ENCODE measurements around the gene NTF4. TPM values are rescaled to one million over a fixed set of nuclear protein-coding genes. Genes with fewer than 3 reads are reported as not detected.

The NTF4 gene
- total and polyA plus RNA-seq, 2 of the 8 experiments (the other 6 are each of a cell fraction or from before 2014, with no cell fraction given), result 3.1 to 6.5 TPM

DNA sequence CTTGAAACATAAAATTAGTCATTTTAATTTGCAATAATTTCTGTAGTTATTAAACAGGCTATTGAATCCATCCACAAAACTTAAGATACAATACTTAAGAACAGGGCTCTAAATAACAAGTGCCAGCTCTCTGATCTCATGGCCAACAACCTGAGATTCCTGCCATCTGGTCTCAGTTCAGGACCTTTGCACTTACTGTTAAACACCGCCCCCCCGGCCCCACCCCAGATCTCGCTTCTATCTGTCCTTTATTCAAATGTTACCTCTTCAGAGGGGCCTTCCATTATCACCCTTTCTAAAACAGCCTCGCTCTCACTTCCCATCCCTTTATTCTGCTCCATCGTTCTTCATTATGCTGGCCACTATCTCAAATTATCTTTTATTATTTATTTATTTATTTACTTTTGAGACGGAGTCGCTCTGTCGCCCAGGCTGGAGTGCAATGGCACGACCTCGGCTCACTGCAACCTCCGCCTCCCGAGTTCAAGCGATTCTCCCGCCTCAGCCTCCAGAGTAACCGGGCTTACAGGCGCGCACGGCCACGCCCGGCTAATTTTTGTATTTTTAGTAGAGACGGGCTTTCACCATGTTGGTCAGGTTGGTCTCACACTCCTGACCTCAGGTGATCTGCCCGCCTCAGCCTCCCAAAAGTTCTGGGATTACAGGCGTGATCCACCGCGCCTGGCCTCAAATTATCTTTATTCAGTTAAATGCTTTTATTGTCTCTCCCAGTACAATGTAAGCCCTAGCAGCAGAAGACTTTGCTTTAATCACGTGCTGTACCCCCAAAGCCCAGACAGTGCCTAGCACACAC is 19.8 kb upstream of the NTF4 start:
- Histone ChIP-seq H2BK120ac (replicated peaks; ENCODE audit: low read depth, low read length) (no peak overlapping the region), H3K4me3 (ENCODE audit: extremely low read depth in 1 of 4, insufficient read depth in 2 of 4, low read depth in 3 of 4, low read length in 4 of 4) (peak overlapping the region; percentile 84 to 97 (median 90); a peak in 6 of 8 replicates), H2AK5ac (ENCODE audit: low read depth, low read length) (no peak overlapping the region), H3K4ac (replicated peaks; ENCODE audit: insufficient read length, low read depth, low read length) (peak overlapping the region; percentile 30), H3K9ac (replicated peaks in 1 of 4; ENCODE audit: extremely low read depth in 1 of 4, low read depth in 3 of 4, low read length in 3 of 4) (peak overlapping the region in 3 of 4 experiments; percentile 35 to 98 (median 83); a peak in 4 of 7 replicates), H4K5ac (ENCODE audit: insufficient read length, low read depth, low read length) (peak overlapping the region; percentile 96), H4K8ac (ENCODE audit: extremely low read depth, insufficient read depth, low read length) (peak overlapping the region; percentile 35; the same call in 1 of the 2 replicates), H3K4me2 (ENCODE audit: insufficient read depth in 1 of 2, low read depth in 2 of 2, low read length in 2 of 2) (peak overlapping the region; percentile 82 to 88), H3K23ac (ENCODE audit: insufficient read length) (no peak overlapping the region), H3K56ac (replicated peaks; ENCODE audit: insufficient read length, low read depth, low read length) (no peak overlapping the region), H3K23me2 (ENCODE audit: low read depth, low read length) (peaks cover 14% of the 10 kb centered on the region; the same call in 1 of the 2 replicates), H4K91ac (replicated peaks; ENCODE audit: insufficient read length, low read length) (peak overlapping the region; percentile 69), H3K14ac (ENCODE audit: insufficient read length) (no peak overlapping the region), H3K18ac (ENCODE audit: extremely low read depth, low read length) (peak overlapping the region; percentile 97), H2AFZ (ENCODE audit: low read length) (peak overlapping the region; percentile 86), H3K27me3 (replicated peaks in 1 of 4; ENCODE audit: control insufficient read depth in 3 of 4, extremely low read depth in 1 of 4, insufficient read depth in 3 of 4, low read length in 3 of 4) (peaks cover 0 to 3% (median 0%) of the 10 kb centered on the region in 4 experiments; a peak in 1 of 7 replicates), H3K79me1 (ENCODE audit: low read depth, low read length) (peaks cover 9% of the 10 kb centered on the region), H2BK12ac (ENCODE audit: low read depth, low read length) (no peak overlapping the region), H3K36me3 (ENCODE audit: control insufficient read depth in 2 of 4, insufficient read depth in 4 of 4, low read length in 3 of 4) (peaks cover 5 to 26% (median 9%) of the 10 kb centered on the region in 4 experiments), H3K79me2 (ENCODE audit: control insufficient read depth in 1 of 2, insufficient read depth in 2 of 2, low read length in 2 of 2) (peaks cover 29 to 36% of the 10 kb centered on the region in 2 experiments), H2BK5ac (ENCODE audit: low read depth, low read length) (peak overlapping the region; percentile 77; the same call in 1 of the 2 replicates), H2BK15ac (ENCODE audit: low read length) (no peak overlapping the region), H3K9me3 (ENCODE audit: insufficient read depth in 2 of 2, low read depth in 1 of 2, low read length in 1 of 2) (no peaks in the 10 kb centered on the region), H3K4me1 (replicated peaks in 1 of 4; ENCODE audit: control insufficient read depth in 3 of 4, insufficient read depth in 4 of 4, low read length in 3 of 4) (peaks cover 4 to 6% (median 5%) of the 10 kb centered on the region in 4 experiments), H2BK20ac (ENCODE audit: low read length) (no peak overlapping the region), H3K27ac (ENCODE audit: low read depth, low read length) (peak overlapping the region; percentile 94; the same call in 1 of the 2 replicates), H4K20me1 (replicated peaks in 1 of 2; ENCODE audit: control insufficient read depth in 1 of 2, insufficient read depth in 2 of 2, low read length in 2 of 2) (peaks cover 15 to 17% of the 10 kb centered on the region in 2 experiments)
- POLR2A ChIA-PET (ENCODE audit: partially characterized antibody), result interaction anchor here (1.3 kb wide), 1 partner anchor 65 kb away, joined by 3 read pairs; no protein-coding TSS in a partner anchor
- WGBS, 2 experiments (ENCODE audit: extremely low coverage in 1 of 2, insufficient coverage in 1 of 2, insufficient read length in 1 of 2, insufficient replicate concordance in 2 of 2, low coverage in 1 of 2, low lambda C conversion rate in 2 of 2, missing lambda C conversion rate in 1 of 2), result 82% methylated on average over 26 of the region's 26 CpGs; no CpG with 5 or more reads in 1 of the 2 experiments
- FAIRE-seq, result no peak
- DNase-seq (ENCODE audit: low read depth in 1 of 2, low spot score in 2 of 2), result no peak
- CTCF ChIA-PET (ENCODE audit: partially characterized antibody), result interaction anchor here (2.0 kb wide), 1 partner anchor 62 kb away, joined by 4 read pairs; no protein-coding TSS in a partner anchor
- TF ChIP-seq EZH2 (IDR thresholded peaks at IDR 0.05; ENCODE audit: low read depth, low read length, severe bottlenecking) (no peak), SUZ12 (IDR thresholded peaks at IDR 0.05; ENCODE audit: low read length) (no peak), SRF (IDR thresholded peaks at IDR 0.05; ENCODE audit: low read depth, low read length) (no peak), RXRA (IDR thresholded peaks at IDR 0.05; ENCODE audit: insufficient read depth, low read depth, low read length) (no peak), RBBP5 (IDR thresholded peaks at IDR 0.05; ENCODE audit: borderline replicate concordance, low read depth, low read length) (no peak), EGR1 (IDR thresholded peaks at IDR 0.05; ENCODE audit: borderline replicate concordance, low read depth, low read length) (no peak), POLR2A (IDR thresholded peaks at IDR 0.05; ENCODE audit: control extremely low read depth in 1 of 2, low read depth in 2 of 2, low read length in 2 of 2) (no peak), SIX5 (IDR thresholded peaks at IDR 0.05; ENCODE audit: low read depth, low read length) (no peak), CREB1 (IDR thresholded peaks at IDR 0.05) (no peak), TAF7 (optimal IDR thresholded peaks at IDR 0.05; ENCODE audit: borderline replicate concordance, low read depth, low read length) (no peak)

Measured in H1 (cell line).